RWPE1 (cell line): Measurements from ENCODE around the gene AKAP13.

Source experiments
- CTCF ChIA-PET: fragments of 350-600 bp; sonication (Branson Sonifier 250); formaldehyde crosslinking; extraction: SDS; loops from one replicate; lab custom pipeline; 2021; lab: Yijun Ruan, JAX
- POLR2A ChIA-PET: fragments of 400-600 bp; formaldehyde crosslinking; extraction: SDS; loops from one replicate; lab custom pipeline; 2020; ENCODE audit warnings: antibody characterized with exemption; ENCODE audit not compliant: low non-redundant PET; lab: Yijun Ruan, JAX
- DNase-seq: peaks from one replicate; pipeline ENCODE4 v3.0.0; 2012; ENCODE audit warnings: low spot score
- H3K27ac ChIP-seq: fragments of 450-650 bp; 2 replicates; pipeline ENCODE4 v1.5.1; 2017
- TF ChIP-seq, protein P1 (sequence below): fragments of 450-650 bp; conservative IDR thresholded peaks from 2 replicates; pipeline ENCODE4 v1.5.1; 2017; ENCODE audit warnings: low read depth, mild to moderate bottlenecking

Gene AKAP13

DNA sequence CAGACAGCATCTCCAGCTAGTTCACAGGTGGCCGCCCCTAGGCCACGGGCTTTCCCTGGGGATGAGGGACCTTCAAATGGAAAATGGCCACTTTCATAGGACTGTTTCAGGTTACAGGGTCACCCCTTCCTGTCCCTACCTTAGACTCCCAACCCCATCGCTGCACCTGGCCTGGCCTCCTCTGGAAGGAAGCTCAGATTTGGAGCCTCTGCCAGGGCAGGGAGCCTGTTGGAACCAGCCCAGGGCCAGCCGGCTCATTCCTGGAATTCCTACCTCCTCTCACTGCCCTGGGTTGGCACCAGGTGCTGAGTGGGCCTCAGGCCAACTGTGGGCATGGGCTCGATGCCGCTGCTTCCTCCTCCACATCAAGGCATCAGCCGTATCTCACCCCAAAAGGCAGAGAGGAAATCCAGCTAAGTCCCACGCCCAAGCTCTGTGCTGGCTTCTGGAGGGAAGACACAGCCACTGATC, 372.1 kb downstream of the AKAP13 start:
- peak overlapping the region; percentile 78 for H3K27ac ChIP-seq
- POLR2A ChIA-PET, result no interaction called here
- CTCF ChIA-PET, result interaction anchor here (0.6 to 1.0 kb wide), 2 partner anchors 23 to 48 kb away, joined by 3 to 4 read pairs; no protein-coding TSS in a partner anchor
- TF ChIP-seq, protein P1, sequence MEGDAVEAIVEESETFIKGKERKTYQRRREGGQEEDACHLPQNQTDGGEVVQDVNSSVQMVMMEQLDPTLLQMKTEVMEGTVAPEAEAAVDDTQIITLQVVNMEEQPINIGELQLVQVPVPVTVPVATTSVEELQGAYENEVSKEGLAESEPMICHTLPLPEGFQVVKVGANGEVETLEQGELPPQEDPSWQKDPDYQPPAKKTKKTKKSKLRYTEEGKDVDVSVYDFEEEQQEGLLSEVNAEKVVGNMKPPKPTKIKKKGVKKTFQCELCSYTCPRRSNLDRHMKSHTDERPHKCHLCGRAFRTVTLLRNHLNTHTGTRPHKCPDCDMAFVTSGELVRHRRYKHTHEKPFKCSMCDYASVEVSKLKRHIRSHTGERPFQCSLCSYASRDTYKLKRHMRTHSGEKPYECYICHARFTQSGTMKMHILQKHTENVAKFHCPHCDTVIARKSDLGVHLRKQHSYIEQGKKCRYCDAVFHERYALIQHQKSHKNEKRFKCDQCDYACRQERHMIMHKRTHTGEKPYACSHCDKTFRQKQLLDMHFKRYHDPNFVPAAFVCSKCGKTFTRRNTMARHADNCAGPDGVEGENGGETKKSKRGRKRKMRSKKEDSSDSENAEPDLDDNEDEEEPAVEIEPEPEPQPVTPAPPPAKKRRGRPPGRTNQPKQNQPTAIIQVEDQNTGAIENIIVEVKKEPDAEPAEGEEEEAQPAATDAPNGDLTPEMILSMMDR, result no peak
- DNase-seq, result peak; percentile 81

DNA sequence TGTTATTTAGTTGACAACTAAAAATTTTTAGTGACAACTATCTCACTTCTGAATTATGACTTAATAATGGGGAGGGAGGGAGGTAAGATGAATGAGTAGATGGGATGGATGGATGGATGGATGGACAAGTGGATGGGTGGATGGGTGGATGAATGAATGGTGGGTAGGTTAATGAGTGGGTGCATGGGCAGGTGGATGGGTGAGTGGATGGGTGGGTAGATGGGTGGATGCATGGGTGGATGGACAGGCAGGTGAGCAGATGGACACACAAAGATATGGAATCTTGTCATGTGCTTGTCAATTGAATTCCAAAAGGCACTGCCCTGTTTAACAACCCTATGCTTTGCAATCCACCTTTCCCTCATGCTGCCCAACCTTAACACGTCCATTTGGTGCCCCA, 372.9 kb downstream of the AKAP13 start:
- TF ChIP-seq, protein P1, result no peak
- peak overlapping the region; percentile 78; the same call in 1 of the 2 replicates for H3K27ac ChIP-seq
- DNase-seq, result no peak
- ChIA-PET CTCF (no interaction called here), POLR2A (no interaction called here)

DNA sequence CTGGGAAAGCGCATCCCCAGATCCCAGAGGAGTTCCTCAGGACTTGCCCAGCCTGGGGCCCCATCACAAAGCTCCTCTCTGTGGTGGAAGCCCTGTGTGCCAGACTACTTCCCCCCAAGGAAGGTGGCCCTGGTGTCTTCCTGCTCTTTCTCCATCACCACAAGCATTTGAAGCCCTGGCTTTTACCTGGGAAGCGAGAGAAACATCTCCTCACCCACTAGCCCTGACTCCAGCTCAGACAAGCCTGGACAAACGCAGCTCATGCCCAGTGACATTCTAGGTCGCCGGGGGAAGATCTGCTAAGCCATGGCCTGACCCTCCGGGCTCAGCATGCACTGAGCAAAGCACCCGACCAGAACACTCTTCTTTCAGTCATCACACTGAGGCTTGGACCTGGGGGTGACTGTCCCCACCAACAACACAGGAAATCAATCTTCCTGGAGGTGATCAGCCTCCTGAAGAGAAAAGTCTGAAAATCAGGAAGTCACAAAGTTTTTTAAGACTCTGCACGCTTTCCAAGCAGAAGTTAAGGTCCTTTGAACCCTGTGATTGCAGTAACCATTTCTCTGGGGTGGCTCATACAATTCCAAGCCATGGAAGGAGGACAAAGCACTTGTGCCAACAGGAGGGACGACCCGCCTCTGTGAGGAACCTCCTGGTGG, 373.5 kb downstream of the AKAP13 start:
- TF ChIP-seq, protein P1, result no peak
- H3K27ac ChIP-seq, result peak overlapping the region; percentile 78
- POLR2A ChIA-PET, result no interaction called here
- no peak for DNase-seq
- CTCF ChIA-PET, result interaction anchor here (0.5 kb wide), 1 partner anchor 25 kb away, joined by 3 read pairs; no protein-coding TSS in a partner anchor

DNA sequence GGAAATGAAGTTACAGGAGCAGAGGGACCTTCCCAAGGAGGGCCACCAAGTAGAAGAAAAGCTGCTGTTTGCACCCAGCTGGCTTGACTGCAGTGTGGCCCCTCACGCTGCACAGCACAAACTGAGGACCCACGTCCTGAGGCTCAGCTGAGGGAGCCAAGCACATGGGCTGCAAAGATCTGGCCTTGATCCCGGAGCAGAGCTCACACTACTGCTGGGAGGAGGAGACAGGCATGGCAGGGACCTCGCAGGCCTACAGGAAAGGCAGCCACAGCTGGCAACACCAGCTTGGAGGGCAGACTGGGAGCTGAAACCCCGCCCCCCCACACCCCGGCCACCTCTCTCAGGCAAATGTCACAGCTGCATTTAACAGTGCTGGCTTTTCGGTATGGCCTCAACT, 374.6 kb downstream of the AKAP13 start:
- CTCF ChIA-PET, result no interaction called here
- TF ChIP-seq, protein P1, result no peak
- POLR2A ChIA-PET, result no interaction called here
- peak overlapping the region; percentile 78 for H3K27ac ChIP-seq
- no peak for DNase-seq

DNA sequence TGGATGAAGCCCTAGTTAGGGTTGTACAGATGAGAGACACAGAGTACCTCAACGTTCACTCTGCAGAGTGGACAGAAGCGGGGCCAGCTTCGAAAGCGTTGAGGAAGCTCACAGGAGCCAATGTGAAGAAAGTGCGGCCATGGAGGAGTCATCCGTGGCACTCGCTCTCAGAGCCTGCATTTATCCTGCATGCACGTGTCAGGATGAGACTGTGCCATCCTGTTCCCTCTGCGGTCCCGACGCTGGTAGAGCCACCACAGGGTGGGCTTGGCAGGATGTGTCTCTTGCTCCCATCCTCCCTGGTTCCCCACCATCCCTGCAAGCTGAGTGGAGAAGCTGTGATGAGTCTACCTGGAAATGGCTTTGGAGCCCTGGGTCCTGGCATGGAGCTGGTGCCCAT, 375.1 kb downstream of the AKAP13 start:
- peak overlapping the region; percentile 78; the same call in 1 of the 2 replicates for H3K27ac ChIP-seq
- POLR2A ChIA-PET, result no interaction called here
- CTCF ChIA-PET, result no interaction called here
- DNase-seq, result no peak
- TF ChIP-seq, protein P1, result no peak

DNA sequence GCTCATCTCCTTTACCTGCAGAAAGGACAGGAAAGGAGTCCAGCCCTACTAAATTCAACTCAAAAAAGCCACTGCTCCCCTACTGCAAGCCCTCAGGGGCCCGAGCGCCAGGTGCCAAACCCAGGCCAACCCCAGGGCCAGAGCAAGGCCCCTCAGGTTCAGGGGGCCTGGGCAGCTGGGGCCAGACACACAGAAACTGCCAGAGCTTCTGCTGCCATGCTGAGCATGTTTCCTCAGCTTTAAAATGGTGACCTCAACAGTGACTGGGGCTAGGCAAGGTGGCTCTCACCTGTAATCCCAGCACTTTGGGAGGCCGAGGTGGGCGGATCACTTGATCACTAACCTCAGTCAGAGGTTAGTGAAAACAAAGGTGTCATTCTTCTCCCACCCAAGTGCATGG, 375.5 kb downstream of the AKAP13 start:
- POLR2A ChIA-PET, result no interaction called here
- no peak for DNase-seq
- CTCF ChIA-PET, result no interaction called here
- TF ChIP-seq, protein P1, result no peak
- H3K27ac ChIP-seq, result peak overlapping the region; percentile 78; the same call in 1 of the 2 replicates
